AG04449 (cell line): Measurements from ENCODE around the gene AIF1.

ENCODE experiments used
- CTCF ChIA-PET: fragments of 350-600 bp; formaldehyde crosslinking; extraction: SDS; loops from one replicate; lab custom pipeline; 2021; ENCODE audit warnings: antibody characterized with exemption; lab: Yijun Ruan, JAX
- POLR2A ChIA-PET: fragments of 400-600, 350-600 bp; formaldehyde crosslinking; extraction: SDS; loops from one replicate; lab custom pipeline; 2020; ENCODE audit warnings: antibody characterized with exemption, inconsistent platforms; lab: Yijun Ruan, JAX
- DNase-seq: peaks from one replicate; pipeline ENCODE4 v3.0.0-alpha.2; 2010; ENCODE audit warnings: low read depth, low spot score
- H3K4me3 ChIP-seq: 2 replicates; pipeline ENCODE4 v1.5.1; 2011; ENCODE audit warnings: low read depth, mild to moderate bottlenecking, control low read depth, low read length
- CTCF ChIP-seq: IDR thresholded peaks from one replicate; pipeline ENCODE4 v1.5.1; 2011; ENCODE audit warnings: mild to moderate bottlenecking, moderate library complexity, low read length, control low read depth, inconsistent platforms; ENCODE audit not compliant: insufficient read depth; ENCODE audit errors: missing control alignments

The AIF1 gene

DNA sequence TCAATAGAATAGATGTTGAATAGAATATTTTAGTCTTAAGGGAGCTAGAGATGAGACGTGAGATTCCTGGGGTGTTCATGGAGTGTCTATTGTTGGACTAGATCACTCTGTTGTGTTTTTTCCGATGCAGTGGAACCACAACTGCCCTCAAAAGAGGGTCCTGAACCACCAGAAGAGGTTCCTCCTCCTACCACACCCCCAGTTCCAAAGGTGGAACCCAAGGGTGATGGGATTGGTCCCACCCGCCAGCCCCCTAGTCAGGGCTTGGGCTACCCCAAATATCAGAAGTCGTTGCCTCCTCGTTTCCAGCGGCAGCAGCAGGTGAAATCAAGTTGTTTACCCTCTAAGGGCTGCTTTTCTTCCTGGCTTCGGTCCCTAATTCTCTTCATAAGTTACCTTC is 14.0 kb downstream of the AIF1 start:
- POLR2A ChIA-PET = no interaction called here
- H3K4me3 ChIP-seq = no peak overlapping the region
- CTCF ChIA-PET = no interaction called here
- DNase-seq = no peak
- no peak for TF ChIP-seq CTCF

DNA sequence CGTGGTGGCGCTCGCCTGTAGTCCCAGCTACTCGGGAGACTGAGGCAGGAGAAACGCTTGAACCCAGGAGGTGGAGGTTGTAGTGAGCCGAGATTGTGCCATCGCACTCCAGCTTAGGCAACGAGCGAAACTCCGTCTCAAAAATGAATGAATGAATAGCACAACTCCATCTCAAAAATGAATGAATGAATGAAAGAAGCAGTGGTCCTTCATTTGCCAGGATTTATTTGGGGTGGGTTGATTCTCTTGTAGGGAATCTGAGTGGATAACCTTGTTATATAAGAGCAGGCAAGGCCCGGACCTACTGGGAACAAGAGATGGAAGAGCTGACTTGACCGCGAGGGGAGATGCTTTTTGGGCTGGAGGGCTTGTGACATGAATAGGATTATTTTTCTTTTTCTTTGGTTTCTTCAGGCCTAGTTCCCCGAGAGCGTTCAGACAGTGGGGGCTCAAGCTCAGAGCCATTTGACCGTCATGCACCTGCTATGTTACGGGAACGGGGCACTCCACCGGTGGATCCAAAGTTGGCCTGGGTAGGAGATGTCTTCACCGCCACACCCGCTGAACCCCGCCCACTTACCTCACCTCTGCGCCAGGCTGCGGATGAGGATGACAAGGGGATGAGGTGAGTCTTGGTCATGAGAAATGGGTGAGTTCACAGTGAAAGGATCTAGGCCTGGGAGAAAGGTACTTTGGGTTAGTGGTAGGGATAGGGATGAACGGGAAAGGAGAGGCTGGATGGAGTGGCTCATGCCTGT is 15.3 kb downstream of the AIF1 start:
- ChIA-PET CTCF (no interaction called here), POLR2A (no interaction called here)
- H3K4me3 ChIP-seq = no peak overlapping the region
- no peak for TF ChIP-seq CTCF
- DNase-seq = no peak

GRCh38 chr6:31631209-31631608 is 16.2 kb downstream of the AIF1 start:
- POLR2A ChIA-PET = no interaction called here
- no peak for TF ChIP-seq CTCF

DNA sequence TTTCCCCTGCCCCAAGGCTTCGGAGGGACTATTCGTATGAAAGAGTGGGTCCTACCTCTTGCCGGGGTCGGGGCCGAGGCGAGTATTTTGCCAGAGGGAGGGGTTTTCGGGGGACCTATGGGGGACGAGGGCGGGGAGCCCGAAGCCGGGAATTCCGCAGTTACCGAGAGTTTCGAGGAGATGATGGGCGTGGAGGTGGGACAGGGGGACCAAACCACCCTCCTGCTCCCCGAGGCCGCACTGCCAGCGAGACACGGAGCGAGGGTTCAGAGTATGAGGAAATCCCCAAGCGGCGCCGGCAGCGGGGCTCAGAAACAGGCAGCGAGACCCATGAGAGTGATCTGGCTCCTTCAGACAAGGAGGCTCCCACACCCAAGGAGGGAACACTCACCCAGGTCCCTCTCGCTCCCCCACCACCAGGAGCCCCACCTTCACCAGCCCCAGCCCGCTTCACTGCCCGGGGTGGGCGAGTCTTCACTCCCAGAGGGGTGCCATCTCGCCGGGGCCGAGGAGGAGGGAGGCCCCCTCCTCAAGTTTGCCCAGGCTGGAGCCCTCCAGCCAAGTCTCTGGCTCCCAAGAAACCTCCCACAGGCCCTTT is 16.7 kb downstream of the AIF1 start:
- ChIA-PET POLR2A (no interaction called here), CTCF (no interaction called here)
- no peak overlapping the region for H3K4me3 ChIP-seq
- TF ChIP-seq CTCF = no peak
- DNase-seq = no peak

More at GRCh38 chr6:31631209-31631608, 16.2 kb downstream of the AIF1 start:
- H3K4me3 ChIP-seq = no peak overlapping the region
- DNase-seq = no peak
- CTCF ChIA-PET = no interaction called here

GRCh38 chr6:31632279-31632946 is 17.4 kb downstream of the AIF1 start:
- no peak for TF ChIP-seq CTCF
- CTCF ChIA-PET = interaction anchor here (0.8 kb wide), 1 partner anchor 33 kb away, joined by 3 read pairs; no protein-coding TSS in a partner anchor
- no peak overlapping the region for H3K4me3 ChIP-seq
- POLR2A ChIA-PET = no interaction called here
- DNase-seq = no peak

- no peak overlapping the region for H3K4me3 ChIP-seq
- ChIA-PET CTCF (interaction anchor here (0.7 to 2.0 kb wide), 5 partner anchors 10 to 35 kb away, joined by 3 to 5 read pairs (median 3); no protein-coding TSS in a partner anchor), POLR2A (no interaction called here)
- TF ChIP-seq CTCF = no peak
- no peak for DNase-seq
Observed at GRCh38 chr6:31633447-31633846, 18.4 kb downstream of the AIF1 start.
